HG02981 (cell line): ENCODE data around the gene NCCRP1.
"Not testable (repeated sequence)": the region's sequence is repeated elsewhere in the genome, so short reads cannot be mapped to it uniquely, and the experiment has no call there.

Experiments
- ATAC-seq: cut with Tn5 transposase; IDR thresholded peaks from one replicate; pipeline ENCODE4 v1.9.1; 2021; ENCODE audit warnings: mild to moderate bottlenecking, moderate library complexity; ENCODE audit not compliant: unreplicated experiment

Gene NCCRP1

GRCh38 chr19:39203372-39204341, 6.9 kb downstream of the NCCRP1 start, which contains the start of gene SYCN:
Gene SYCN, minus strand, starts transcription at chr19:39204263. Its CDS starts 9 bp downstream, at chr19:39204254.
- ATAC-seq, result no peak

DNA sequence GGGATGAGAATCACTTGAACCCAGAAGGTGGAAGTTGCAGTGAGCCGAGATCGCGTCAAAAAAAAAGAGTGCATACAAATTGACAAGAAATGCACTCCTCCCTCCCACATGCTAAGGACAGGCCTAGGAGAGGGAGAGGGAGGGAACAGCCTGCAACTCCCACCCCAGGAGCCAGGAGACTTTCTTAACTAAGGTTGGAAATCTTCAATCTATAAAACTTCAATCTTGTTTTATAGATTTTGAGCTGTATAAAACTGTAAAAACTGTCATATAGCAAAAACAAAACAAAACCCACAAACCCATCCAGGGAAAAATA, 8.6 kb downstream of the NCCRP1 start:
- ATAC-seq, result no peak

GRCh38 chr19:39206122-39206521, 9.4 kb downstream of the NCCRP1 start:
- ATAC-seq, result no peak

- no peak for ATAC-seq
Observed at GRCh38 chr19:39207293-39207836, 10.6 kb downstream of the NCCRP1 start.

DNA sequence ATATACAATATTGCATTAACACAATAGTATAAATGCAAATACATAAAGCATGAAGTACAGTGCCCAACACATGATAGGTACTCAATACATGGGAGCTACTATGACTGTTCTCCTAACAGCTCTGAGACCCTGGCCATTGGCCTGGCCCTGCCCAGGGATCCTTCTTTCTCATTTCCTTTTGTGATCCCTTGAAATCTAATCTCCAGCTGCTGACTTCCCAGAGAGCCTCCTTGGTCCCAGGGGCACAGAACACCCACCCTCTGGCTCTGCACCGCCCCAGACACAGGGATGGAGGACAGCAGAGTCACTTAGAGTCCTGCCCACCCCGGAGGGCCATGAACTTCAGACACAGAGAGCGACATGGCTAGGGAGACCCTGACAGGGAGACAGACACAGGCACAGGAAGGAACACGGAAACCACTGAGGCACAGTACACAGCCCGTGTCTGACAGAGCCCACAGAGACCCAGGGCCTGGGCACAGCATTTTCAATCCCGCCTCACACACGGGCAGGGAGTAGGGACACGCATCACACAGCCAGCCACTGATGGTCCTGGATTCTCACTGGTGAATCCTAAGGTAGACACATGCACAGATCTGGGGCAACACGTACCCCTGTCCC, 11.5 kb downstream of the NCCRP1 start:
- no peak for ATAC-seq

DNA sequence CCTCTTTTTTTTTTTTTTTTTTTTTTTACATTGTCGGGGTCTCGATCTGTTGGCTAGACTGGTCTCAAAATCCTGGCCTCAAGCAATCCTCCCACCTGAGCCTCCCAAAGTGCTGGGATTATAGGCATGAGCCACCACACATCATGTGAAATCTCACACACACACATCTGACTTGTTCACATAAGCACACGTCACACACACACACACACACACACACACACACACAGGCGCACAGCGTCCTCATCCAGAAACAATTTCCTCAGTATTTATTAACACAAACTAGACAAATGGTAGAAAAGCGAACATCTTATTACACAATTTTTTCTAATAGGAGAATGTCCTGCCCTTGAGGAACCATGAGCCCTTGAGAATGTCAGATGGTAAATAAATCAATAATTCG, 12.4 kb downstream of the NCCRP1 start:
- ATAC-seq, result no peak

DNA sequence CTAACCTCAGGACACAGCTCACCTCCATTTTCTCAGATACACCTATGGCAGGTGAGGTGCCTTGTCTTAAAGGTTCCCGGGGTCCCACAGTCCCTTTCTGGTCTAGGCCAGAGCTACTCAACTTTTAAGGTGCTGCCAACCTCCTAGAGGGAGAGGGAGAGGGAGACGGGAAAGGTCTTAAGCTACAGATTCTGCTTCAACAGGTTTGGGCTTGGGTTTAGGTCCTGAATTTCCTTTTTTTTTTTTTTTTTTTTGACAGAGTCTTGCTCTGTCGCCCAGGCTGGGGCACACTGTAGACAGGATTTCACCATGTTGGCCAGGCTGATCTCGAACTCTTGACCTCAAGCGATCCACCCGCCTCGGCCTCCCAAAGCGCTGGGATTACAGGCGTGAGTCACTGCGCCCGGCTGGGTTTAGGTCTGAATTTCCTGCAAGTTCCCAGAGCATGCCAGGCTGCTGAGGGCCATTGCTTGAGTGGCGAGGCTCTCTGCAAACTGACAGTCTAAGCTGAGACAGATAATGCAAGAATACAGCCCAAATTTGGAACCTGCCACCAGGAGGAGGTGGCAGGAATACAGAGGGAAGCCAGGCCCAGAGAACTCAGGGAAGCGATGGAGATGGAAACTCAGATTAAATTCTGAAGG, 15.1 kb downstream of the NCCRP1 start:
- ATAC-seq, result no peak

GRCh38 chr19:39212375-39212742, 15.6 kb downstream of the NCCRP1 start:
- ATAC-seq, result no peak

GRCh38 chr19:39215323-39215722, 18.6 kb downstream of the NCCRP1 start:
- not testable (repeated sequence) for ATAC-seq

- no peak for ATAC-seq
Observed at GRCh38 chr19:39217094-39217493, 20.3 kb downstream of the NCCRP1 start.

GRCh38 chr19:39218230-39219007, 21.7 kb downstream of the NCCRP1 start:
- no peak for ATAC-seq

DNA sequence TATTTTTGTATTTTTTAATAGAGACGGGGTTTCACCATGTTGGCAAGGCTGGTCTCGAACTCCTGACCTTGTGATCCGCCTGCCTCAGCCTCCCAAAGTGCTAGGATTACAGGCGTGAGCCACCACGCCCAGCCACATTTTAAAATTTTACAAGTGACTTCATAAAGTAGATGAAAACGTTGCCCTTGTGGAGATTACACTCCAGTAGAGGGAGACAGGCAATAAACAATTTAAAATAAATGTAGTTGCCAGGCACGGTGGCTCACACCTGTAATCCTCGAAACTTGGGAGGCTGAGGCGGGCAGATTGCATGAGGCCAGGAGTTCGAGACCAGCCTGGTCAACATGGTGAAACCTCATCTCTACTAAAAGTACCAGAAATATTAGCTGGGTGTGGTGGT, 22.3 kb downstream of the NCCRP1 start:
- not testable (repeated sequence) for ATAC-seq

GRCh38 chr19:39223703-39224279, 27.0 kb downstream of the NCCRP1 start:
- no peak for ATAC-seq

DNA sequence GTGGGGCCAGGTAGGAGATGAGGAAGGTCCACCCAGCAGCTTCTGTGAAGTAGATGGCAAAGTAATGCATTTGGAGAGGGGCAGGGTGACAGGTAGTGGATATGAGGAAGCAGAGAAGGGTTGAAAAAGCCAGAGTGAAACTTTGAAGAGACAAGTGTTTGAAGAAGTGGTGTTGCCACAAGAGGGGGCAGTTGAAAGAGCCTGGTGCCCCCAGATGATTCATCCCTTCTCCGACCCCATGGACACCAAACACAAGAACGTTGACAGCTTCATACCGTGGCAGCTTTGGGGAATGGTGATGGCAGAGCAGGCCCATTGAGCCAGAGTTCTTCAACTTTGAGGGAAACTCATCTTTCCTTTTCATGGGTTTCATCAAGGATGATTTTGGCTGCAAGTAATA, 28.1 kb downstream of the NCCRP1 start:
- no peak for ATAC-seq

- ATAC-seq, result no peak
Observed at GRCh38 chr19:39230096-39230764, 33.5 kb downstream of the NCCRP1 start.

- ATAC-seq, result no peak
Observed at GRCh38 chr19:39232708-39233107, 35.9 kb downstream of the NCCRP1 start.

GRCh38 chr19:39236527-39236926, 39.8 kb downstream of the NCCRP1 start:
- no peak for ATAC-seq

GRCh38 chr19:39237200-39238184, 40.7 kb downstream of the NCCRP1 start:
- ATAC-seq, result no peak

- ATAC-seq, result no peak
Observed at GRCh38 chr19:39238209-39238608, 41.4 kb downstream of the NCCRP1 start.
